ENCODE results near the gene NFIC.

Gene NFIC

GRCh38 chr19:3363841-3364500 is 2.4 kb upstream of the NFIC start:
- H3K36me3 ChIP-seq (ENCODE audit: control insufficient read depth, insufficient read depth, low read length): no peaks in the 10 kb centered on the region
- peaks cover 81% of the 10 kb centered on the region for H3K27me3 ChIP-seq (ENCODE audit: control insufficient read depth, insufficient read depth, low read length)
- H3K9me3 ChIP-seq (ENCODE audit: control insufficient read depth, insufficient read depth, low read length): no peaks in the 10 kb centered on the region
- no peak overlapping the region for H3K9ac ChIP-seq (ENCODE audit: low read depth, low read length)
- H3K4me3 ChIP-seq (ENCODE audit: low read depth, low read length): peak overlapping the region; percentile 22
- no peaks in the 10 kb centered on the region for H3K4me1 ChIP-seq (ENCODE audit: control insufficient read depth, insufficient read depth, low read length)

GRCh38 chr19:3364501-3364858 is 1.9 kb upstream of the NFIC start:
- Histone ChIP-seq H3K4me3 (ENCODE audit: low read depth, low read length) (peak overlapping the region; percentile 8), H3K9me3 (ENCODE audit: control insufficient read depth, insufficient read depth, low read length) (no peaks in the 10 kb centered on the region), H3K36me3 (ENCODE audit: control insufficient read depth, insufficient read depth, low read length) (no peaks in the 10 kb centered on the region), H3K4me1 (ENCODE audit: control insufficient read depth, insufficient read depth, low read length) (no peaks in the 10 kb centered on the region), H3K27me3 (ENCODE audit: control insufficient read depth, insufficient read depth, low read length) (peaks cover 85% of the 10 kb centered on the region), H3K9ac (ENCODE audit: low read depth, low read length) (no peak overlapping the region)

GRCh38 chr19:3365093-3365835 is 1.1 kb upstream of the NFIC start:
- no peaks in the 10 kb centered on the region for H3K9me3 ChIP-seq (ENCODE audit: control insufficient read depth, insufficient read depth, low read length)
- no peaks in the 10 kb centered on the region for H3K4me1 ChIP-seq (ENCODE audit: control insufficient read depth, insufficient read depth, low read length)
- no peak overlapping the region for H3K9ac ChIP-seq (ENCODE audit: low read depth, low read length)
- peaks cover 92% of the 10 kb centered on the region for H3K27me3 ChIP-seq (ENCODE audit: control insufficient read depth, insufficient read depth, low read length)
- H3K4me3 ChIP-seq (ENCODE audit: low read depth, low read length): peak overlapping the region; percentile 35
- H3K36me3 ChIP-seq (ENCODE audit: control insufficient read depth, insufficient read depth, low read length): no peaks in the 10 kb centered on the region

GRCh38 chr19:3366753-3367627 is 607 bp downstream of the NFIC start:
- H3K36me3 ChIP-seq (ENCODE audit: control insufficient read depth, insufficient read depth, low read length): no peaks in the 10 kb centered on the region
- peak overlapping the region; percentile 33 for H3K4me3 ChIP-seq (ENCODE audit: low read depth, low read length)
- H3K27me3 ChIP-seq (ENCODE audit: control insufficient read depth, insufficient read depth, low read length): peaks cover 90% of the 10 kb centered on the region
- peaks cover 2% of the 10 kb centered on the region for H3K4me1 ChIP-seq (ENCODE audit: control insufficient read depth, insufficient read depth, low read length)
- no peak overlapping the region for H3K9ac ChIP-seq (ENCODE audit: low read depth, low read length)
- H3K9me3 ChIP-seq (ENCODE audit: control insufficient read depth, insufficient read depth, low read length): no peaks in the 10 kb centered on the region

DNA sequence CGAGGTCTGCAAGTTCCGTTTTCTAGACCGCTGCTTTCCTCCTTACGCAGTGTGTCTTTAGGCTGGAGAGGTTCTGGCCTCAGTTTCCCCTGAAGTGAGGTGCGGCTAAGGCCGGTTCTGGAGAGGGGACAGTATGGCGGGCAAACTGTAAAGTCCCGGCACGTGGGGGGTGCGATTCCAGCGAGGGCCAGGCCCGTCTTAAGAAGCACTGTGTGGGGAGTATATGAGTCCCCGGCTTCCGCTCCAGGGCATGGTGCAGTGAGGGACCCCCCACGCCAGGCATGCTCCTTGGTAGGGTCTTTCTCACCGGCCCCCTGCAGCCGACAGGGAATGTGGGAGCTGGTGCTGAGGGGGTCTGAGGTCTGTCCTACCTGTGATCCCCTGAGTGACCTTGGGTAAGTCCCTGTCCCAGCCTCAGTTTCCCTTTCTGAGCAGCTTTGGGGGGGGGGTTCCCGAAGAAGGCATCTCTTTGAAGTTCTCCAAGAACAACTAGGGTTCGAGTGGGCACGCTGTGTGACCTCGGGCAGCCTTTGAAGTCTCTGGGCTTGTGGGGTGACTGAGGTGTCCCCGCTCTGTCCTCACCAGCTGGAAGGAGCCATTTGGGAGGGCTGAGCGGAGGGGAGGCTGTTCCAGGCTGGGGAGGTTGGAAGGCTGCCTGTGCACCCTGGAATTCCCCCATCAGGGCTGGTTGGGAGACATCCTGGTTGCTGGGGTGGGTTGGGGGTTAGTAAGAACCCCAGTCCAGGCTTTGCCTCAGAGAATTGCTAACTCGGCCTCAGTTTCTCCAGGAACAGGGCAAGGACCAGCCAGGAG is 1.5 kb downstream of the NFIC start:
- H3K9ac ChIP-seq (ENCODE audit: low read depth, low read length): no peak overlapping the region
- peaks cover 89% of the 10 kb centered on the region for H3K27me3 ChIP-seq (ENCODE audit: control insufficient read depth, insufficient read depth, low read length)
- no peaks in the 10 kb centered on the region for H3K36me3 ChIP-seq (ENCODE audit: control insufficient read depth, insufficient read depth, low read length)
- H3K9me3 ChIP-seq (ENCODE audit: control insufficient read depth, insufficient read depth, low read length): no peaks in the 10 kb centered on the region
- H3K4me1 ChIP-seq (ENCODE audit: control insufficient read depth, insufficient read depth, low read length): peaks cover 2% of the 10 kb centered on the region
- H3K4me3 ChIP-seq (ENCODE audit: low read depth, low read length): peak overlapping the region; percentile 33

DNA sequence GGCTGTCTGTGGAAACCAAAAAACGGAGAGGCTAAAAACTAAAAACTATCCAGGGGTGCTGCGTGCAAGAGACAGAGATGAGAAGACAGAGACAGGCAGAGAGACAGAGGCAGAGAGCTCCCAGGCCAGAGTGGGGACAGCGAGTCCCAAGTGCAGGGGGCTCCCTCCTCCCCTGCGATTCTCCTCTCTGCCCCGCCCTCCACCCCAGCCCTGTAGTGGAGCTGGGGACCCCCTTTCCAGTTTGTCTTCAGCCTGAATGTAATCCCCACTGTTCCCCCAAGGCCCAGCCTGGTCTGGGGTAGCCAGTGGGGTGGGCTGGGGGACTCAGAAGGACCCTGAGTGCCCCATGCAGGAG is 2.0 kb downstream of the NFIC start:
- Histone ChIP-seq H3K36me3 (ENCODE audit: control insufficient read depth, insufficient read depth, low read length) (no peaks in the 10 kb centered on the region), H3K27me3 (ENCODE audit: control insufficient read depth, insufficient read depth, low read length) (peaks cover 87% of the 10 kb centered on the region), H3K9ac (ENCODE audit: low read depth, low read length) (no peak overlapping the region), H3K9me3 (ENCODE audit: control insufficient read depth, insufficient read depth, low read length) (no peaks in the 10 kb centered on the region), H3K4me3 (ENCODE audit: low read depth, low read length) (no peak overlapping the region), H3K4me1 (ENCODE audit: control insufficient read depth, insufficient read depth, low read length) (peaks cover 2% of the 10 kb centered on the region)

- H3K36me3 ChIP-seq (ENCODE audit: control insufficient read depth, insufficient read depth, low read length): no peaks in the 10 kb centered on the region
- H3K4me1 ChIP-seq (ENCODE audit: control insufficient read depth, insufficient read depth, low read length): peaks cover 2% of the 10 kb centered on the region
- H3K27me3 ChIP-seq (ENCODE audit: control insufficient read depth, insufficient read depth, low read length): peaks cover 85% of the 10 kb centered on the region
- peak overlapping the region; percentile 37 for H3K4me3 ChIP-seq (ENCODE audit: low read depth, low read length)
- H3K9me3 ChIP-seq (ENCODE audit: control insufficient read depth, insufficient read depth, low read length): no peaks in the 10 kb centered on the region
- no peak overlapping the region for H3K9ac ChIP-seq (ENCODE audit: low read depth, low read length)
Measured at GRCh38 chr19:3368848-3369336, 2.5 kb downstream of the NFIC start.

DNA sequence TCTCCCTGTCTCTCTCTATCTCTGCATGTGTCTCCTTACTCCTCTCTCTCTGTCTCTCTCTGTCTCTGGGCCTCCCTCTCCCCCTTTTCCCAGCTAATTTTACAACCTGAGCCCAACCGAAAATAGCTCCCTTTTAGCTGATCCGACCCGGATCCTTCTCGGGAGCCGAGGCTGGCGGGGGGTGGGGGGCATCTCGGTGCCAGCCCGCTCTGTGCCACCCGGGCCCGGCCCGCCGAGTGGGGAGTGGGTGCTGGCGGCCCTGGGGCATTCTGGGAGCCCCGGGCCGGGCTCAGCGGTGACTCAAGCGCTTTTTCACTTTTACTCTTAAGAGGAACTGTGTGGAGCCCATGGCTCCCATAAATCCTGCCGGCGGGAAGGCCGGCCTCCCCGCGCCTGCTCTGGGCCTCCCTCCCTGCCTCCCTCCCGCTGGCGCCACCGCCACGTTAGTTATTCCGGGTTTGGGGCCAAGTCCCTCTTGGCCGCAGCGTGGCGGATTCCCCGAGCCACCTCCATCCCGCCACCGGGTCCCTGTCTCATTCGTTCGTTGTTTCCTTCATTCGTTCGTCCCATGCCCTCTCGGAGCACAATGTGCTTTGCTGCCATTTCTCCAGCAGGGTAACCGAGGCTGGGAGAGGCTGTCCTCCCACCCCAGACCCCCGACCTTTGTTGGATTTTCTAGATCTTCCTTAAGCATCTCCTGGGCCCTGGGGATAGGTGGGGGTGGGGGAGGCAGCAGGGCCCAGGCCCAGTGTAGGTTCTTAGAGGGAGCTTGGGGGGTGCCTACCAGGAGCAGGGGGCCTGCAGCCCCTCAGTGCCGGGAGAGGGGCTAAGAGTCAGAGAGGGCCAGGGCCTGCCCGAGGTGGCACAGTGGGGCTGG is 3.2 kb downstream of the NFIC start:
- H3K4me3 ChIP-seq (ENCODE audit: low read depth, low read length): peak overlapping the region; percentile 37
- H3K36me3 ChIP-seq (ENCODE audit: control insufficient read depth, insufficient read depth, low read length): peaks cover 2% of the 10 kb centered on the region
- no peak overlapping the region for H3K9ac ChIP-seq (ENCODE audit: low read depth, low read length)
- H3K9me3 ChIP-seq (ENCODE audit: control insufficient read depth, insufficient read depth, low read length): no peaks in the 10 kb centered on the region
- H3K4me1 ChIP-seq (ENCODE audit: control insufficient read depth, insufficient read depth, low read length): peaks cover 2% of the 10 kb centered on the region
- H3K27me3 ChIP-seq (ENCODE audit: control insufficient read depth, insufficient read depth, low read length): peaks cover 85% of the 10 kb centered on the region

- Histone ChIP-seq H3K36me3 (ENCODE audit: control insufficient read depth, insufficient read depth, low read length) (peaks cover 2% of the 10 kb centered on the region), H3K4me3 (ENCODE audit: low read depth, low read length) (peak overlapping the region; percentile 37), H3K4me1 (ENCODE audit: control insufficient read depth, insufficient read depth, low read length) (peaks cover 2% of the 10 kb centered on the region), H3K9ac (ENCODE audit: low read depth, low read length) (no peak overlapping the region), H3K9me3 (ENCODE audit: control insufficient read depth, insufficient read depth, low read length) (no peaks in the 10 kb centered on the region), H3K27me3 (ENCODE audit: control insufficient read depth, insufficient read depth, low read length) (peaks cover 79% of the 10 kb centered on the region)
Measured at GRCh38 chr19:3370214-3370720, 3.9 kb downstream of the NFIC start.

DNA sequence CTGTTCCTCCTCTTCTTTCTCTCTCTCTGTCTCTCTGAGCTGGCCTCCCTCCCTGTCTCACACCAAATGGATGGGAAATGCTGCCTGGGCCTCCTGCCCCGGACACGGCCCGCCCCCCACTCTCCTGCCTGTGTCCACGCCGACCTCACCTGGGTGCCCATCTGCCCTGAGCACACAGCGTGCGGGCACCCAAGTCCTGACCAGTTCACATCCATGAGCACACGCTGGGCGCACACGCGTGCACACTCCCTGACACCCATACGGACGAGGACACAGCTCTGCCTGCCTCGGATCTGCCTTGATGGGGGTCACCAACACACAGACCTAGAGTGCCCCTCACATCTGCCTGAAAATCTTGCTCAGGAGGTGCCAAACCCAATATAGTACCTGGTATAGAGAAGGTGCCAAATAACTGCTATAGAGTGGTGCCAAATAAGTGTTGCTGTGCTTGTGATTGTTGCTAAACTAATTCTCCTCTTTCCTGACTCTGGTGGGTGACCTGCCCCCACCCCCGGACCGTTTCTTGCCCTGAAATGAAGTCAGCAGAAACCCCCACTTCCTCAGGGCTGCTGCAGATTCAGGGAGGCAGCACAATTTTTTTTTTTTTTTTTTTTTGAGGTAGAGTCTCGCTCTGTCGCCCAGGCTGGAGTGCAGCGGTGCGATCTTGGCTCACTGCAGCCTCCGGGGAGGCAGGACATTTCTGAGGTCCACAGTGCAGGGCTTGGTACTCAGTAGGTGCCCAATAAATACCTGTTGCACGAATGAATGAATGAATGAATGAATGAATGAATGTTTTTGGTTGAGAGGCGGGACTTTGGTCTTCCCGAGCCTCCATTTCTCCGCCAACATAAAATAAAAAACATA is 4.6 kb downstream of the NFIC start:
- Histone ChIP-seq H3K4me1 (ENCODE audit: control insufficient read depth, insufficient read depth, low read length) (peaks cover 2% of the 10 kb centered on the region), H3K9me3 (ENCODE audit: control insufficient read depth, insufficient read depth, low read length) (no peaks in the 10 kb centered on the region), H3K9ac (ENCODE audit: low read depth, low read length) (no peak overlapping the region), H3K36me3 (ENCODE audit: control insufficient read depth, insufficient read depth, low read length) (peaks cover 2% of the 10 kb centered on the region), H3K4me3 (ENCODE audit: low read depth, low read length) (peak overlapping the region; percentile 37), H3K27me3 (ENCODE audit: control insufficient read depth, insufficient read depth, low read length) (peaks cover 72% of the 10 kb centered on the region)

Data from iPS-15b (cell line).